ENCODE data around the gene ZNG1F.
"Not testable (repeated sequence)": the region's sequence is repeated elsewhere in the genome, so short reads cannot be mapped to it uniquely, and the experiment has no call there.

ZNG1F gene

DNA sequence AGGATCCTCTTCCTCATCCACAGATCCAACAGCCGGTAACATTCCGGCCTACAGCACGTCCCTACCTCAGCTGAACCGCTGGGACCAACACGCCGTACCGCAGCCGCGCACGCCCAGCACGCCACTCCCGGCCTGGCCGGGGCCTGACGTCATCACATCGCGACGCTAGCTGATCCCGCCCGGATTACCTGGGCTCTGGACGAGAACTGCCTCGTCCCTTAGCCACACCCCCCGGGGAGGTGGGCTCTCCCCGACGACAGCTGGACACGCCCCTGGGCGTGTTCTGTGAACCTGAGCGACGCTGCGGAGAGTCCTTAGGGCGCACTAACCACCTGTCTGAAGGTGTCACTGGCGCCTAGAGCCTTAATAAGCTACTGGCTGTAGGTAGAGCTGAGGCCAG lies at the start of gene ZNG1F:
Gene ZNG1F, minus strand, starts transcription at position 101 of the 400 bp plus-strand sequence. Its CDS starts 59 bp downstream, at position 42.
- not testable (repeated sequence) for DNase-seq

DNA sequence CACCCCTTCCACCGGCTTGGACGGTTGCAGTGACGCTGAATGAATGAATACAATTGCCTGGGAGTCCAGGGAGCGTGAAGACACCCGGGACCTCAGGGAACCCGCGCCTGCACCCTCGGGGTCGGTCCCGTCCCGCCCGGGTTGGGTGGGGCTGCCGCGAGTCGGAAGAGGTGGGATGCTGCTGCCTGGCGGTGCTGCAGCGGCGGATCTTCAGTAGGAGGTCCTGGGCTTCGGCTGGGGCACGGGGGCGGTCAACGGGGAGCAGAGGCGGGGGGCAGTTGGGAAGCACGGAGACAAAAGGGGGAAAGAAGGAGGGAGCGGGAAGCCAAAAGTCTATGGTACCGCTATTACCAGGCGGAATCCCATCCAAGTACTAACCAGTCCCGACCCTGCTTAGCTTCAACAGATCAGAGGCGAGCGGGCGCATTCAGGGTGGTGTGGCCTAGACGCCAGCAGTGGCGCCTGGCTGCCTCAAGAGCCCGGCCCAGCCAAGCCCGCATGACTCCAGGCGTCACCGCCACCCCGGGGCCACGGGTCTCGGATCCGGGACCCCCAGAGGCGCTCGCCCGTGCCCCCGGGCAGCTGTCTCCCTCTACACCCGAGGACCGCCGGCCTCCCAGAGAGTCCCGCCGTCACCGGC lies 48.1 kb upstream of the ZNG1F start:
- not testable (repeated sequence) for DNase-seq

- DNase-seq = not testable (repeated sequence)
Measured at GRCh38 chr9:41236486-41237109, 47.5 kb upstream of the ZNG1F start.

- peak; percentile 35 for DNase-seq
Measured at GRCh38 chr9:41234811-41235805, 46.0 kb upstream of the ZNG1F start.

GRCh38 chr9:41234221-41234620 lies 45.1 kb upstream of the ZNG1F start:
- DNase-seq = not testable (repeated sequence)

GRCh38 chr9:41232326-41232725 lies 43.2 kb upstream of the ZNG1F start:
- not testable (repeated sequence) for DNase-seq

GRCh38 chr9:41230418-41230817 lies 41.3 kb upstream of the ZNG1F start:
- DNase-seq = not testable (repeated sequence)

DNA sequence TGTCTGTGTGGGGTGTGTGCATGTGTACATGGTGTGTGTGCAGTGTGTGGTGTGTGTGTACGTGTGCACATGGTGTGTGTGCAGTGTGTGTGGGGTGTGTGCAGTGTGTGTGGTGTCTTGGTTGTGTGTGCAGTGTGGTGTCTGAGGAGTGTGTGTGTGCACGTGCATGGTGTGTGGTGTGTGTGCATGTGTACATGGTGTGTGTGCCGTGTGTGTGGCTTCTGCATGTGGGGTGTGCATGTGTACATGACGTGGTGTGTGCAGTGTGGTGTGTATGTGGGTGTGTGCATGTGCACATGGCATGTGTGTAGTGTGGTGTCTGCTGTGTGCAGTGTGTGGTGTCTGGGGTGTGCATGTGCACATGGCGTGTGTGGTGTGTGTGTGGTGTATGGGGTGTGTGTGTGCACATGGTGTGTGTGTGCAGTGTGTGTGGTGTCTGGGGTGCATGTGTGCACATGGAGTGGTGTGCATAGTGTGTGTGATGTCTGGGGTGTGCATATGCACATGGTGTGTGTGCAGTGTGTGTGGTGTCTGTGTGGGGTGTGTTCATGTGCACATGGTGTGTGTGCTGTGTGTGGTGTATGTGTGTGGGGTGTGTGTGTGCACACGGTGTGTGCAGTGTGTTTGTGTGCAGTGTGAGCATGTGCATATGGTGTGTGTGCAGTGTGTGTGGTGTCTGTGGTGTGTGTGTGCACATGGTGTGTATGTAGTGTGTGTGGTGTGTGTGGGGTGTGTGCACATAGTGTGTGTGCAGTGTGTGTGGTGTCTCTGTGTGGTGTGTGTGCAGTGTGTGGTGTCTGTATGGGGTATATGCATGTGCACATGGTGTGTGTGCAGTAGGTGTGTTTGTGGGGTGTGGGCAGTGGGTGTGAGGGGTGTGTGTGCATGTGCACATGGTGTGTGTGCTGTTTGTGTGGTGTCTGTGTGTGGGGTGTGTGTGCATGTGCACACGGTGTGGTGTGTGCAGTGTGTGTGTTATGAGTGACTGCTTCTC lies 40.6 kb upstream of the ZNG1F start:
- peak; percentile 40 for DNase-seq

- DNase-seq = not testable (repeated sequence)
Measured at GRCh38 chr9:41219831-41220230, 30.7 kb upstream of the ZNG1F start.

DNA sequence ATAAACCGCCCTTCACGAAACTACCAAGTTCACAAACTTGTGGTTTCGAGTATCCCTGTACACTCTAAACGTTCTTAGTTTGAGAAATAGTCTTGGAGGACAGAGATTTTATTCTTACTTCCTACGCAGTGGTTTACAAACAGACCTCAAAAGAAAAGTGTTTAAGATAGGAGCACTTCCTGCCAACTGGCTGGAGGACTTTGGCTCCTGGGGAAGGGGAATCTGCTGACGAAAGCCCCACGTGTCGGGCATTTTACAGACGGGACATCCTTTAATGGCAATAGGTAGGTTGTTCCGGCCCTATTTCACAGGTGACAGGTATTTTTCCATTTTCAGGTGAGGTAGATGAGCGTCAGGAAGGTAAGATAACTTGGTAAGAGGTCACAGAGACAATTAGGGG lies 678 bp downstream of the ZNG1F start:
- not testable (repeated sequence) for DNase-seq

DNA sequence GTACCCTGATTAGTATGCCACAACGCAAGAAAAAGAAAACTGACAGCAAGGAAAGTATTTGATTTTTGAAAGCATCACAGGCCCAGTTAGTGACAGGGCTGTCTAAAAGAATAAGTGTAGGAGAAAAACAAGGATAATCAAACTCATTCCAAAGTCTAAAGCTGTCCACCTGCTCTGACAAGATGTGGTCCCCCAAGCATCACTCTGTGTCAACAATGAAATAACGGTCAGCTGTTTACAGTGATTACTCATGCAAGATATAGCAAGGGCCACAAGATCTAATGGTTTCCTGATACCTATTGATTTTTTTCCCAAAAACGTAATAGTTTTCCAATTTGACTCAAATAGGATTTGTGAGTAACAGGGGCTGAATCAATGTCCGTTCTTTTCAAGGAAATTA lies 14.1 kb downstream of the ZNG1F start:
- DNase-seq = not testable (repeated sequence)

GRCh38 chr9:41150116-41150515 lies 39.0 kb downstream of the ZNG1F start:
- not testable (repeated sequence) for DNase-seq

GRCh38 chr9:41141878-41142277 lies 47.2 kb downstream of the ZNG1F start:
- not testable (repeated sequence) for DNase-seq

GRCh38 chr9:41128581-41128980 lies 60.5 kb downstream of the ZNG1F start, which contains the start of gene FOXD4L6:
Gene FOXD4L6, minus strand, starts transcription at chr9:41128681. Its CDS starts 298 bp downstream, at chr9:41128383.
- DNase-seq = not testable (repeated sequence)

- not testable (repeated sequence) for DNase-seq
Measured at GRCh38 chr9:41126746-41127446, 62.2 kb downstream of the ZNG1F start.

GRCh38 chr9:41125936-41126335 lies 63.2 kb downstream of the ZNG1F start:
- not testable (repeated sequence) for DNase-seq

DNA sequence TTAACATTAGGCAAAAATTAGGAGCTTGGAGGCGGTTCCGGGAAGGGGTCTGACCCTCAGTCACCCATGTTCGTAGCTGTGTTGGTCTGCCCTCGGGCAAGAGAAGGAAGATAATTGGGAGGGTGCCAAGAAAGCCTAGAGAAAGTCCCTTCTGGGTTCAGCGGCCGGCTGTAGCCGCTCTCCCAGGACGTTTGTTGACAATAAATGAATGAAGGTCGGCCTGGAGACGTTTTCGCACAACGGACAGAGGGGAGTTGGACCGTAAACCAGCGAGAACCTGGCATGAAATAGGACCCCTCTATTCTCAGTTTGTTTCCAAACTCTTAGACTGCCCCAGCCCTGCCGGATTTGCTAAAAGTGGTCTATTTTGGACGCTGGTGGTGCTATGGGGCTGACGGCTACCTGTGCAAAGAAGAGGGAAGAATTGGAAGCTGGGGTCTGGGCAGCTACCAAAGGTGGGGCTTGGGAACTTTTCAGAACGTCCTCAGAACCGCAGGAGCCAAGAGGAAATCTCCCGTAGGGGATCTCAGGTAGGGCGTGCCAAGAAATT lies 63.9 kb downstream of the ZNG1F start:
- not testable (repeated sequence) for DNase-seq

DNA sequence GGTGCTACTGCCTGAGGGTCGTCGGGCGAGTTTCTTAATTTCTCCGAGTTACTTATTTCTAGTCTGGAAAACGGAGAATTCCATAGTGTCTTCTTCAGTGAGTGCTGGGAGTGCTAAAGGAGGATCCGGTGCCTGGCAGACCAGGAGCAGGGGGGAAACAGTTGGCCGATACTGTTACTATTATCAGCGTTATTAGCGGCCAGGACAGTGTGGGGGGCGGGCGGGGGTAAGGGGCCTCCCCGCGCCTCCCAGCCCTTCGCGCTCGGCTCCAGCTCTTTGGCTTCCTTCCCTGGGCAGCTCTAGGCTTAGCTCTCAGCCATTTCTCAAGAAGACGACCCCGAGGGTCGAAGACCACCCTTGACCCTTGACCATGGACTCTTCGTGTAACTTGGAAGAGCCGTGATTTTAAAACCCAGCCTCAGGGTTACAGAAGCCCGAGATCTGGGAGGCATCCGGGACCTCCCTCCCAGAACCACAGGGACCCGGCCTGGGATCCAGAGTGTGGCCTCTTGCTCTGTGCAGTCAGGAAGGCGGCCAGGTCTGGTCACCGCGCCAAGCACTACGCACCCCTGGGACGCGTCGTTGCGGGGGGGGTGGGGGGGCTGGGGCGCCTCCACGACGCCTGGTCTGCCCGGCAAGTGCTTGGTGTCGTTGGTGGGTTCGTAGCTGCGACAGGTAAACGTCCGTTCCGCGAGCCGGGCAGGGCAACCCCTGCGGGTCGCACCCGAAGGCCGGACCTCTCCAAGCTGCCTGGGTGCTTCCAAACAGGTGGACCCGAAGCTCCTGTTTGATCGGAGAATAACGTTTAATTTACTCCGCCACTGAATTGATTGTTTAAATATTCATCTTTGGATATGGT lies 64.6 kb downstream of the ZNG1F start:
- DNase-seq = not testable (repeated sequence)

DNA sequence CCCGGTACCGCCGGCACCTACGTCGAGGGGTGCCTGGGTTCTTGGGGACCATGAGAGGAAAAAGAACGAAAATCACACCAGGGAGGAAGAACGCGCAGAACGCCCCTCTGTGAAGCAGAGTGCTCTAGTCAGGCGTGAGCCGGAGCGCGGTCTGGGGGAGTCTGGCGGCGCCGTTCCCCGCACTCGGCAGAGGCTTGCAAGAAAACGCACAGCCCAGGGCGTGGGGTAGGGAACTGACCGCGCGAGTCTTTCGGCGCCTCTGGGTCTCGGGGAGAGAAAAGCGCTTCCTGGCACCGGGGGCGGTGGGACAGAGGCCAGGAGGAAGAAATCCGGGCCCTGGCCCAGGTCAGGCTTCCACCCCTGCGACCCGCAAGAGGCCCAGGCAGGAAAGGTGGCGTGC lies 65.3 kb downstream of the ZNG1F start:
- not testable (repeated sequence) for DNase-seq

DNA sequence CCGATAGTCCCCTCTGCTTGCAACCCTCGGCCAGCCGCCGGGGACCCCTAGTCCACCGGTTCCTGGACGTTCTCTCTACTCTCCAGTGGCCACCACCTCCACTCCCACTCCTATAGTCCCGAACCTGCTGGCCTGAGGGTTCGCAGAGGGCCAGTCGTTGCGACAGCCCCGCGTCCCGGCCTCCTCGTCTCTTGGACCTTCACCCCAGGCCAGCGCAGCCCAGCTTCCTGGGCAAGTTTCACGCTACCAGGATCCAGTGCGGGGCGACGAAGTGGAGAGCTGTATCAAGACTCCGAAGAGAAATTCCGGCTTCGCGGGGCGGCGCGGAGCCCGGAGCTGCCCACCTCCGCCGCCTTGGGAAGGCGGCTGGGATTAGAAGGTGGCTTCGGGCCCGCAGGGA lies 65.7 kb downstream of the ZNG1F start:
- not testable (repeated sequence) for DNase-seq
